Measurements from ENCODE around the gene VIM.

DNA sequence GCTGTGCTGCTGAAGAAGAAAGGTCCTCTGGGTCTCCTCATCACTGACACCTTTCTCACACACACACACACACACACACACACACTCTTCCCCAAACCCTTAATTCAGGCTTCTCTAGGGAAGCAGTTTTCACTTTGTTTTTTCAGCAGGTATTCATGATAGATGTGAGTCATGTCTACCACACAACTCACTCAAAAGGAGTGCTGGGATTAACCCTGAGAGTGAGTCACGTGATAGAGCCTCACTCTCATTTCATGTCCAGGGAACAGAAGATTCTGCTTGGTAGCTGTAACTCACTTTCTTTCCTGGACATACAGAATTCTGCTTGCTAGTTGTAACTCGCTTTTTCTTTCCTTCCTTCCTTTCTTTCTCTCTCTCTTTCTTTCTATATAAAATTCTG lies 45.4 kb downstream of the VIM start:
- TF ChIP-seq, protein P1, sequence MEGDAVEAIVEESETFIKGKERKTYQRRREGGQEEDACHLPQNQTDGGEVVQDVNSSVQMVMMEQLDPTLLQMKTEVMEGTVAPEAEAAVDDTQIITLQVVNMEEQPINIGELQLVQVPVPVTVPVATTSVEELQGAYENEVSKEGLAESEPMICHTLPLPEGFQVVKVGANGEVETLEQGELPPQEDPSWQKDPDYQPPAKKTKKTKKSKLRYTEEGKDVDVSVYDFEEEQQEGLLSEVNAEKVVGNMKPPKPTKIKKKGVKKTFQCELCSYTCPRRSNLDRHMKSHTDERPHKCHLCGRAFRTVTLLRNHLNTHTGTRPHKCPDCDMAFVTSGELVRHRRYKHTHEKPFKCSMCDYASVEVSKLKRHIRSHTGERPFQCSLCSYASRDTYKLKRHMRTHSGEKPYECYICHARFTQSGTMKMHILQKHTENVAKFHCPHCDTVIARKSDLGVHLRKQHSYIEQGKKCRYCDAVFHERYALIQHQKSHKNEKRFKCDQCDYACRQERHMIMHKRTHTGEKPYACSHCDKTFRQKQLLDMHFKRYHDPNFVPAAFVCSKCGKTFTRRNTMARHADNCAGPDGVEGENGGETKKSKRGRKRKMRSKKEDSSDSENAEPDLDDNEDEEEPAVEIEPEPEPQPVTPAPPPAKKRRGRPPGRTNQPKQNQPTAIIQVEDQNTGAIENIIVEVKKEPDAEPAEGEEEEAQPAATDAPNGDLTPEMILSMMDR (IDR thresholded peaks at IDR 0.05; ENCODE audit: low read depth, low read length): no peak
- no peak for TF ChIP-seq EZH2phosphoT487 (IDR thresholded peaks at IDR 0.05; ENCODE audit: low read depth)
